Measurements from ENCODE around the gene TNNC2.

Gene TNNC2

DNA sequence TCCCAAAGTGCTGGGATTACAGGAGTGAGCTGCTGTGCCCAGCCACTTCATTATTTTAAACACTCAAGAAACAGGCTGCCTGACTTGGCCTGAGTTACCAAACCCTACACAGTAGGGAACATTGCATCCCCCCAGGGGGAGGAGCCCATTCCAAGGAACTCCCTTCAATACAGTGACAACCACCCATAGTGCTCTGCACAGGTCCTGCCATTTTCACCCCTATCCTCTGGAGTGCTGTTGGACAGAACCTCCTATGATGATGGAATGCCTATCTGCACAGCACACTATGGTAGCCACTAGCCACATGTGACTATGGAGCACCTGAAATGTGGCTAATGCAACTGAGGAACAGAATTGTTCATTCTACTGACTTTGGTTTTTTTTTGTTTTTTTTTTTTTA, 18.3 kb upstream of the TNNC2 start:
- peaks cover 68% of the 10 kb centered on the region for H3K36me3 ChIP-seq (ENCODE audit: insufficient read depth, low read depth, low read length)
- no peak overlapping the region for H3K27ac ChIP-seq (ENCODE audit: low read length)
- H3K4me3 ChIP-seq (ENCODE audit: low read length) = no peak overlapping the region
- H3K9me3 ChIP-seq (ENCODE audit: insufficient read depth, low read depth, low read length) = no peaks in the 10 kb centered on the region
- no peaks in the 10 kb centered on the region for H3K4me1 ChIP-seq (ENCODE audit: insufficient read depth, low read length)
- H3K9ac ChIP-seq (ENCODE audit: low read depth, low read length) = no peak overlapping the region
- H3K27me3 ChIP-seq (ENCODE audit: insufficient read depth, low read length) = no peaks in the 10 kb centered on the region

- H3K27me3 ChIP-seq (ENCODE audit: insufficient read depth, low read length) = no peaks in the 10 kb centered on the region
- H3K36me3 ChIP-seq (ENCODE audit: insufficient read depth, low read depth, low read length) = peaks cover 68% of the 10 kb centered on the region
- no peaks in the 10 kb centered on the region for H3K9me3 ChIP-seq (ENCODE audit: insufficient read depth, low read depth, low read length)
- H3K27ac ChIP-seq (ENCODE audit: low read length) = no peak overlapping the region
- H3K9ac ChIP-seq (ENCODE audit: low read depth, low read length) = no peak overlapping the region
- H3K4me1 ChIP-seq (ENCODE audit: insufficient read depth, low read length) = no peaks in the 10 kb centered on the region
- H3K4me3 ChIP-seq (ENCODE audit: low read length) = no peak overlapping the region
These were observed 16.4 kb upstream of the TNNC2 start for GRCh38 chr20:45843506-45843905.

GRCh38 chr20:45842169-45842812, 15.2 kb upstream of the TNNC2 start:
- Histone ChIP-seq H3K4me3 (ENCODE audit: low read length) (no peak overlapping the region), H3K36me3 (ENCODE audit: insufficient read depth, low read depth, low read length) (peaks cover 63% of the 10 kb centered on the region)

GRCh38 chr20:45841407-45842129, 14.5 kb upstream of the TNNC2 start:
- Histone ChIP-seq H3K36me3 (ENCODE audit: insufficient read depth, low read depth, low read length) (peaks cover 69% of the 10 kb centered on the region), H3K9me3 (ENCODE audit: insufficient read depth, low read depth, low read length) (no peaks in the 10 kb centered on the region), H3K27me3 (ENCODE audit: insufficient read depth, low read length) (no peaks in the 10 kb centered on the region), H3K9ac (ENCODE audit: low read depth, low read length) (no peak overlapping the region), H3K4me1 (ENCODE audit: insufficient read depth, low read length) (no peaks in the 10 kb centered on the region), H3K27ac (ENCODE audit: low read length) (no peak overlapping the region), H3K4me3 (ENCODE audit: low read length) (no peak overlapping the region)

More at GRCh38 chr20:45842169-45842812, 15.2 kb upstream of the TNNC2 start:
- Histone ChIP-seq H3K27me3 (ENCODE audit: insufficient read depth, low read length) (no peaks in the 10 kb centered on the region), H3K9ac (ENCODE audit: low read depth, low read length) (no peak overlapping the region), H3K4me1 (ENCODE audit: insufficient read depth, low read length) (no peaks in the 10 kb centered on the region), H3K9me3 (ENCODE audit: insufficient read depth, low read depth, low read length) (no peaks in the 10 kb centered on the region), H3K27ac (ENCODE audit: low read length) (no peak overlapping the region)

- Histone ChIP-seq H3K27ac (ENCODE audit: low read length) (no peak overlapping the region), H3K9me3 (ENCODE audit: insufficient read depth, low read depth, low read length) (no peaks in the 10 kb centered on the region)
These were observed 13.6 kb upstream of the TNNC2 start for GRCh38 chr20:45840700-45841198.

GRCh38 chr20:45836841-45837240, 9.7 kb upstream of the TNNC2 start:
- no peak overlapping the region for H3K27ac ChIP-seq (ENCODE audit: low read length)
- H3K9ac ChIP-seq (ENCODE audit: low read depth, low read length) = no peak overlapping the region
- H3K4me3 ChIP-seq (ENCODE audit: low read length) = no peak overlapping the region

More at GRCh38 chr20:45840700-45841198, 13.6 kb upstream of the TNNC2 start:
- Histone ChIP-seq H3K9ac (ENCODE audit: low read depth, low read length) (no peak overlapping the region), H3K27me3 (ENCODE audit: insufficient read depth, low read length) (no peaks in the 10 kb centered on the region), H3K4me1 (ENCODE audit: insufficient read depth, low read length) (no peaks in the 10 kb centered on the region; the same call in 1 of the 2 replicates), H3K36me3 (ENCODE audit: insufficient read depth, low read depth, low read length) (peaks cover 63% of the 10 kb centered on the region), H3K4me3 (ENCODE audit: low read length) (no peak overlapping the region)

GRCh38 chr20:45835825-45836224, 8.7 kb upstream of the TNNC2 start:
- Histone ChIP-seq H3K27me3 (ENCODE audit: insufficient read depth, low read length) (no peaks in the 10 kb centered on the region), H3K36me3 (ENCODE audit: insufficient read depth, low read depth, low read length) (peaks cover 18% of the 10 kb centered on the region), H3K9ac (ENCODE audit: low read depth, low read length) (no peak overlapping the region), H3K4me3 (ENCODE audit: low read length) (no peak overlapping the region), H3K4me1 (ENCODE audit: insufficient read depth, low read length) (peaks cover 3% of the 10 kb centered on the region), H3K9me3 (ENCODE audit: insufficient read depth, low read depth, low read length) (no peaks in the 10 kb centered on the region), H3K27ac (ENCODE audit: low read length) (no peak overlapping the region)

More at GRCh38 chr20:45836841-45837240, 9.7 kb upstream of the TNNC2 start:
- peaks cover 3% of the 10 kb centered on the region for H3K4me1 ChIP-seq (ENCODE audit: insufficient read depth, low read length)
- H3K27me3 ChIP-seq (ENCODE audit: insufficient read depth, low read length) = no peaks in the 10 kb centered on the region
- peaks cover 28% of the 10 kb centered on the region for H3K36me3 ChIP-seq (ENCODE audit: insufficient read depth, low read depth, low read length)
- H3K9me3 ChIP-seq (ENCODE audit: insufficient read depth, low read depth, low read length) = no peaks in the 10 kb centered on the region

- Histone ChIP-seq H3K27ac (ENCODE audit: low read length) (no peak overlapping the region), H3K4me3 (ENCODE audit: low read length) (peak overlapping the region; percentile 67; the same call in 1 of the 2 replicates), H3K9ac (ENCODE audit: low read depth, low read length) (no peak overlapping the region)
These were observed 8.2 kb upstream of the TNNC2 start for GRCh38 chr20:45835329-45835765.

GRCh38 chr20:45834797-45835161, 7.7 kb upstream of the TNNC2 start:
- peak overlapping the region; percentile 71; the same call in 1 of the 2 replicates for H3K9ac ChIP-seq (ENCODE audit: low read depth, low read length)
- peaks cover 3% of the 10 kb centered on the region for H3K4me1 ChIP-seq (ENCODE audit: insufficient read depth, low read length)
- H3K9me3 ChIP-seq (ENCODE audit: insufficient read depth, low read depth, low read length) = no peaks in the 10 kb centered on the region
- H3K36me3 ChIP-seq (ENCODE audit: insufficient read depth, low read depth, low read length) = peaks cover 10% of the 10 kb centered on the region
- no peak overlapping the region for H3K27ac ChIP-seq (ENCODE audit: low read length)
- H3K4me3 ChIP-seq (ENCODE audit: low read length) = peak overlapping the region; percentile 67
- no peaks in the 10 kb centered on the region for H3K27me3 ChIP-seq (ENCODE audit: insufficient read depth, low read length)

More at GRCh38 chr20:45835329-45835765, 8.2 kb upstream of the TNNC2 start:
- Histone ChIP-seq H3K4me1 (ENCODE audit: insufficient read depth, low read length) (peaks cover 3% of the 10 kb centered on the region), H3K27me3 (ENCODE audit: insufficient read depth, low read length) (no peaks in the 10 kb centered on the region), H3K9me3 (ENCODE audit: insufficient read depth, low read depth, low read length) (no peaks in the 10 kb centered on the region), H3K36me3 (ENCODE audit: insufficient read depth, low read depth, low read length) (peaks cover 14% of the 10 kb centered on the region)

GRCh38 chr20:45833883-45834796, 7.0 kb upstream of the TNNC2 start:
- Histone ChIP-seq H3K4me1 (ENCODE audit: insufficient read depth, low read length) (peaks cover 3% of the 10 kb centered on the region), H3K27me3 (ENCODE audit: insufficient read depth, low read length) (no peaks in the 10 kb centered on the region), H3K36me3 (ENCODE audit: insufficient read depth, low read depth, low read length) (peaks cover 10% of the 10 kb centered on the region), H3K9ac (ENCODE audit: low read depth, low read length) (peak overlapping the region; percentile 71; the same call in 1 of the 2 replicates), H3K9me3 (ENCODE audit: insufficient read depth, low read depth, low read length) (no peaks in the 10 kb centered on the region), H3K27ac (ENCODE audit: low read length) (peak overlapping the region; percentile 32), H3K4me3 (ENCODE audit: low read length) (peak overlapping the region; percentile 67)
